HG02884 (cell line): ENCODE results near the gene RERE.

Experiments used
- ATAC-seq: cut with Tn5 transposase; IDR thresholded peaks from one replicate; pipeline ENCODE4 v1.9.1; 2021; ENCODE audit warnings: mild to moderate bottlenecking, moderate library complexity; ENCODE audit not compliant: unreplicated experiment

RERE gene

DNA sequence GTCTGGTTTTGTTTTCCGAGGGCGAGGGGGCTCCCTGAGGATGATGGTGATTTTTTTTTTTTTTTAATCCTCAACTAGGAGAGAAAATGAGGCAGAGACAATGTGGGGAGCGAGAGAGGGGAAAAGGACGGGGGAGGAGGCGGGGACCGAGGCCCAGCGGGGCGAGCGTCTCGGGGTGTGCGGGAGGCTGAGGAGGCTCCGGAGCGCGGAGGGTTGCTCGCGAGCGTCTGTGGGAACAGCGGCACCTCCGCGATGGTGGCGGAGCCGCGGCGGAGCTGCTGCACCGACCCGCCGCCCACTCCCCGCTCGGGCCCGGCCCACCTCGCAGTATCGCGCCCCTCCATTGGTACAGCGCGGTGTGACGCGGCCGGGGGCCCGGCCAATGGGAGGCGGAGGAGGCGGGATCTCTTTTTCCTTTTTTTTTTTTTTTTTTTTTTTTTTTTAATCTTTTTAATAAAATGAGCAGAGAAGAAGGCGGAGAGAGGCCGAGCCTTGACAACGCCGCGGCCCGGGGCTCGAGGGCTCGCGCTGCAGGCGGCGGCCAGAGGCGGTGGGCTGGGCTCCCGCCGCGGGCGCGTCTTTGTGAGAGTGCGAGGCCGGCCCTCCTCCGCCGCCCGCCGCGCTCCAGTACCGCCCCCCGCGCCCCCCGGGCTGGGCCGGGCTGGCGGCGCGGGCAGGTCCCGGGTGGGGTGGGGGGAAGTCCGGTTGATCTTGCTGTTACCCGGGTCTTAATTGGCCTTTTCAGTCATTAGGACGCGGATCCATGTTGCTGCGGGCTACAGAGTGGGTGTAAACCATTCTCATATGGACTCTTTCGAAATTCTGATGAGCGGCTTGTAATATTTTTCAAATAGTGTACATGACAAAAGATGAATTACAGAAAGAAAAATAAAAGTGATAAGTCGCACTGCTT lies at the start of gene RERE:
TSS of gene RERE (minus strand) at position 229 of the 913 bp plus-strand sequence.
- peak; percentile 85 for ATAC-seq

DNA sequence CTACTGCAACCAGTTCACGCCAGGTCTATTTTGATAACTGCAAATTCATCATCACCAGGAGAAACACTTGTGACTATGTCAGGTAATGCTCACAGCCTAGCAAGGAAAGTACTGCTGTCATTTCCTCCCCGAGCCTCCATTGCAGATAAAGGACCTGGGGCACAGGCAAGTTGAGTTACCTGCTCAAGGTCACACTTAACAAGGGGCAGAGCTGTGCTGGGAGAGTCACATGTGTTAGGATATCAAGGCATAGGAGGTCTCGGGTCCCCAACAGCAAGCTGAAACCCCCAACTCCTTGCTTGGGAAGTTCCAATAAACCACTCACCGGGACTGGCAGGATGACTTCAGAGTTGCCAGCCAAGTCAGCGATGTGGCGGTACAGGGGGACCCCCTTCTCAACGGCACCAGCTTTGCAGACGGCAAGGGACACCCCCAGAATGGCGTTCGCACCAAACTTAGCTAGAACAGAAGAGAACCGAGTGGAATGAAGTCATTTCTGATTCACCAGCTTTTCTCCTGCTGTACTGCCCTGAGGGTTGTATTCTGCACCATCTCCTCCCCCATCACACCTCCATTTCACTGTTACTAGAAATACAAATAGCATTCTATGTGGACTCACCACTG lies 49.5 kb upstream of the RERE start:
- ATAC-seq, result no peak

GRCh38 chr1:8866173-8866791 lies 48.8 kb upstream of the RERE start:
- ATAC-seq, result no peak

- no peak for ATAC-seq
These were observed 47.4 kb upstream of the RERE start for GRCh38 chr1:8864713-8865344.

- no peak for ATAC-seq
These were observed 46.4 kb upstream of the RERE start for GRCh38 chr1:8863794-8864233.

- no peak for ATAC-seq
These were observed 45.7 kb upstream of the RERE start for GRCh38 chr1:8863138-8863537.

- ATAC-seq, result no peak
These were observed 45.1 kb upstream of the RERE start for GRCh38 chr1:8862528-8862927.

GRCh38 chr1:8860738-8861516 lies 43.5 kb upstream of the RERE start:
- ATAC-seq, result no peak

GRCh38 chr1:8858888-8859706 lies 41.7 kb upstream of the RERE start:
- ATAC-seq, result no peak

- no peak for ATAC-seq
These were observed 40.8 kb upstream of the RERE start for GRCh38 chr1:8858112-8858668.

DNA sequence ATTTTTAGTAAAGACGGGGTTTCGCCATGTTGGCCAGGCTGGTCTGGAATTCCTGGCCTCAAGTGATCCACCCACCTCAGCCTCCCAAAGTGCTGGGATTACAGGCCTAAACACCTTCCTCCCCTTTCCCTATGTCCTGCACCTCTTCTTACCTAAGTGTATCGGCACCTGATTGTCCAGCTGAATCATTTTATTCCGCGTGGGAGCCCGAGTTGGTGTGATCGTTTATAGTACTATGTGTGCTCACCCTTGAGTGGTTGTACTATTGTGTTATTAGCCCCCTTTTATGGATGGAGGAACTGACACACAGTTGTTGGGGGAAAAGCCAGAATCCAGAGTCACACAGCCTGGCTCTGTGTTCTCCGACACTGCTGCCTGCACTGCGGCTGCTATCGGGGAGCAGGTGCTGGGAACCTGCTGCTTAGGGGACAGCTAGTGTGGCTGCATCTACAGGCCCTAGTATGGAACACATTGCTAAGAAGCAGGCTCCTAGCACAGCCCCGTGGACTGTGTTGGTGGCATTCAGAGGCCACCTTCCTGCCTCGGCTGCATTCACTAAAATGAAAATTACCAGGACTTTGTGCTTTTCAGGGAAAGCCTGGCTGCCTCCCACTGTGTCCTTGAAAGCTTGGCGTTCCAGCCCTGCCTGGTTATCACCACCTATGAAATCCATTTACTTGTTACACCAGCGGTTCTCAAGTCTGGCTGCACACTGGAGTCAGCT lies 39.4 kb upstream of the RERE start:
- no peak for ATAC-seq

- no peak for ATAC-seq
These were observed 36.8 kb upstream of the RERE start for GRCh38 chr1:8854240-8854639.

- no peak for ATAC-seq
These were observed 33.6 kb upstream of the RERE start for GRCh38 chr1:8851060-8851459.

GRCh38 chr1:8848663-8849386 lies 31.4 kb upstream of the RERE start:
- no peak for ATAC-seq

DNA sequence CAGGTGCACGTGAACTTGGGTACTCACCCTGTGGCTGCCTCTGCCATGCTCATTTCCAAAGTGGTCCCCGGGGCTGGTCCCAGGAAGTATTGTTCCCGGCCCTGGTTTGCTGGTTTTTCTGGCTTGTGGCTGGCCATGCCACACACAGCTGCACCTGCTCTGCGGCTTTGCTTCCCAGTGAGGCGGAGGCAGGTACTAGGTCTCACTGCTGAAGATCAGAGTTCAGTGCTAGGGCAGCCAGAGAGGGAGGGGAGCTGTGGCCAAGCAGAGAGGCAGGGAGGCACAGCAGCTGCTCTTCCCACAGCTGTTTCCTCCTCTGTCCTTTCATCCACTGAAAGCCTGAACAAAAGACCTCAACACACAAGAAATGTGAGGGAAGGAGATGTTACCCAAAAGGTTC lies 30.6 kb upstream of the RERE start:
- ATAC-seq, result no peak

DNA sequence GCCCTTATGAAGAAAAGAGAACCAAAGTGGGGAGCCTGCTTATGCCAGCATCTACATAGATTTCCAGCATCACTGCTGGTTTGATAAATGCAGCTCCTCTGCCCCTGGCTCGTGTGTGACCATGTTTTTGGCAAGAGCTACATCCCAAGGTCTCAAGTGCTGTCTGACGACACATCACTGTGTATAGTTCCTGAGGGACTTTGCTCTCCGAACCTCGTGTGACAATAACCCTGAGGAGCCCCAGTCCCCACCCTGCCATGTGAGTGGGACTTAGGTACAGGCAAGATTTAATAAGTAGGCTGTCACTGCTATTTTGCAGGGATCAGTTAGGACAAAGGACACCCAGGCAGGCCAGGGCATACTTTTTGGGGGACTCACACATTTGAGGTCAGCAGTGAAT lies 28.8 kb upstream of the RERE start:
- no peak for ATAC-seq

- no peak for ATAC-seq
These were observed 28.0 kb upstream of the RERE start for GRCh38 chr1:8845104-8846097.
